HL-60 (cell line): ENCODE results near the gene MYPN.

Experiments
- TF ChIP-seq, protein P1 (sequence below): IDR thresholded peaks from 2 replicates; pipeline ENCODE4 v1.6.1; 2012; ENCODE audit warnings: low read depth; ENCODE audit not compliant: insufficient replicate concordance
- TF ChIP-seq, protein P2 (sequence below): IDR thresholded peaks from one replicate; pipeline ENCODE4 v1.5.1; 2011; ENCODE audit warnings: low read length, control low read depth, inconsistent platforms; ENCODE audit not compliant: insufficient read depth

DNA sequence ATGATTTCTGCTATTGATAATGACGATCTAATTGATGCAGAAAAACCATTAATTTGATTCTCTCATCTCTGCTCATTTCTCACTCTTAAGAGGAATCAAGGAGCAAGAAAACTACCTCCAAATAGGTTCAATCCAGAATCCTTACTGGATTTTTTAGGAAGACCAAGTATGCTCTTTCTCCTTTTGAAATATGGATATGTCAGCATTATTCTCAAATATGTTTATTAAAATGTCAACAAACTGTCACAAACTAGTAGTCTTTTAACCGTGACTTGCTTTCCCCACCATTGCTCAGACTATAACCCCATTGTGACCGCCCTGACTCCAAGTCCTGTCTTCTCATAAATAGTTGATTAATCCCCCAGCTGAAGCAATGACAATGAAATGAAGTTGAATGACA is 123.8 kb downstream of the MYPN start:
- TF ChIP-seq, protein P1, sequence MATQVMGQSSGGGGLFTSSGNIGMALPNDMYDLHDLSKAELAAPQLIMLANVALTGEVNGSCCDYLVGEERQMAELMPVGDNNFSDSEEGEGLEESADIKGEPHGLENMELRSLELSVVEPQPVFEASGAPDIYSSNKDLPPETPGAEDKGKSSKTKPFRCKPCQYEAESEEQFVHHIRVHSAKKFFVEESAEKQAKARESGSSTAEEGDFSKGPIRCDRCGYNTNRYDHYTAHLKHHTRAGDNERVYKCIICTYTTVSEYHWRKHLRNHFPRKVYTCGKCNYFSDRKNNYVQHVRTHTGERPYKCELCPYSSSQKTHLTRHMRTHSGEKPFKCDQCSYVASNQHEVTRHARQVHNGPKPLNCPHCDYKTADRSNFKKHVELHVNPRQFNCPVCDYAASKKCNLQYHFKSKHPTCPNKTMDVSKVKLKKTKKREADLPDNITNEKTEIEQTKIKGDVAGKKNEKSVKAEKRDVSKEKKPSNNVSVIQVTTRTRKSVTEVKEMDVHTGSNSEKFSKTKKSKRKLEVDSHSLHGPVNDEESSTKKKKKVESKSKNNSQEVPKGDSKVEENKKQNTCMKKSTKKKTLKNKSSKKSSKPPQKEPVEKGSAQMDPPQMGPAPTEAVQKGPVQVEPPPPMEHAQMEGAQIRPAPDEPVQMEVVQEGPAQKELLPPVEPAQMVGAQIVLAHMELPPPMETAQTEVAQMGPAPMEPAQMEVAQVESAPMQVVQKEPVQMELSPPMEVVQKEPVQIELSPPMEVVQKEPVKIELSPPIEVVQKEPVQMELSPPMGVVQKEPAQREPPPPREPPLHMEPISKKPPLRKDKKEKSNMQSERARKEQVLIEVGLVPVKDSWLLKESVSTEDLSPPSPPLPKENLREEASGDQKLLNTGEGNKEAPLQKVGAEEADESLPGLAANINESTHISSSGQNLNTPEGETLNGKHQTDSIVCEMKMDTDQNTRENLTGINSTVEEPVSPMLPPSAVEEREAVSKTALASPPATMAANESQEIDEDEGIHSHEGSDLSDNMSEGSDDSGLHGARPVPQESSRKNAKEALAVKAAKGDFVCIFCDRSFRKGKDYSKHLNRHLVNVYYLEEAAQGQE, result no peak
- TF ChIP-seq, protein P2, sequence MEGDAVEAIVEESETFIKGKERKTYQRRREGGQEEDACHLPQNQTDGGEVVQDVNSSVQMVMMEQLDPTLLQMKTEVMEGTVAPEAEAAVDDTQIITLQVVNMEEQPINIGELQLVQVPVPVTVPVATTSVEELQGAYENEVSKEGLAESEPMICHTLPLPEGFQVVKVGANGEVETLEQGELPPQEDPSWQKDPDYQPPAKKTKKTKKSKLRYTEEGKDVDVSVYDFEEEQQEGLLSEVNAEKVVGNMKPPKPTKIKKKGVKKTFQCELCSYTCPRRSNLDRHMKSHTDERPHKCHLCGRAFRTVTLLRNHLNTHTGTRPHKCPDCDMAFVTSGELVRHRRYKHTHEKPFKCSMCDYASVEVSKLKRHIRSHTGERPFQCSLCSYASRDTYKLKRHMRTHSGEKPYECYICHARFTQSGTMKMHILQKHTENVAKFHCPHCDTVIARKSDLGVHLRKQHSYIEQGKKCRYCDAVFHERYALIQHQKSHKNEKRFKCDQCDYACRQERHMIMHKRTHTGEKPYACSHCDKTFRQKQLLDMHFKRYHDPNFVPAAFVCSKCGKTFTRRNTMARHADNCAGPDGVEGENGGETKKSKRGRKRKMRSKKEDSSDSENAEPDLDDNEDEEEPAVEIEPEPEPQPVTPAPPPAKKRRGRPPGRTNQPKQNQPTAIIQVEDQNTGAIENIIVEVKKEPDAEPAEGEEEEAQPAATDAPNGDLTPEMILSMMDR, result no peak
